ENCODE measurements around the gene SLC4A3.

DNA sequence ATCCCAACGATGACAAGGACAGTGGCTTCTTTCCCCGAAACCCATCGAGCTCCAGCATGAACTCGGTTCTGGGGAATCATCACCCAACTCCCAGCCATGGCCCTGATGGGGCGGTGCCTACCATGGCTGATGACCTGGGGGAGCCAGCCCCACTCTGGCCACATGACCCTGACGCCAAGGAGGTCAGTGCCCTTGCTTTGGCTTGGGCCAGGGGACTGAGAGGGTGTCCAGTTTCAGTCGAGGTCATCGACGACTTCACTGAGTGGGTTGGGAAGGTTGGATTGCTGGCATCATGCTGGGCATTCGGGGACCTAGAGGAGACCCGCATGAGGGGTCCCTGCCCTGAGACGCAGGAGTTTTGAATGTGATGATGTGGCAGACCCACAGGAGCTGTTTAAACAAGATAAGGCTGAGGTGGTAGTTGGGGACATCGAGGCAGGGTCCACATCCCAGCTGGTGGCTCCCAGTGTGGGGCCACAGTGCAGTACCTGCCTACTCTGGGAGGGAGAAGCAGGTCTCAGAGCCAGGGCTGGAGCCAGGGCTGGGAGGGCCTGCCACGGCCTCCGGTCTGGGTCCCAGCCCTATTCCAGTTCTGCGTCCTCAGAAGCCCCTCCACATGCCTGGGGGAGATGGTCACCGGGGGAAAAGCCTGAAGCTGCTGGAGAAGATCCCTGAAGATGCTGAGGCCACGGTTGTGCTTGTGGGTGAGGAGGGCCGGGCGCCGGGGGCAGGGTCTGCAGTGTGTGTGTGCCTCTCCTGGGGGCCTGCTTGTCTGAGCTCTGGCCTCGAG, 6.0 kb downstream of the SLC4A3 start:
- TF ChIP-seq CREM (IDR thresholded peaks at IDR 0.05) = no peak
- TF ChIP-seq CREM (CRISPR knock-in tag; IDR thresholded peaks at IDR 0.05) = no peak
- no peak for TF ChIP-seq ZNF678 (CRISPR knock-in tag; IDR thresholded peaks at IDR 0.05)
- TF ChIP-seq FOSL1 (CRISPR knock-in tag; IDR thresholded peaks at IDR 0.05; ENCODE audit: borderline replicate concordance) = no peak
- no peak for TF ChIP-seq ZSCAN25 (CRISPR knock-in tag; IDR thresholded peaks at IDR 0.05)
- TF ChIP-seq U2AF1 (optimal IDR thresholded peaks at IDR 0.05; ENCODE audit: low read depth, low read length) = no peak
- no peak for TF ChIP-seq TFDP2 (CRISPR knock-in tag; IDR thresholded peaks at IDR 0.05)
- no peak for TF ChIP-seq EP300 (IDR thresholded peaks at IDR 0.05; ENCODE audit: low read depth in 2 of 2, low read length in 2 of 2)
- no peak for TF ChIP-seq EP300 (CRISPR knock-in tag; IDR thresholded peaks at IDR 0.05; ENCODE audit: borderline replicate concordance)
- TF ChIP-seq, protein P1, sequence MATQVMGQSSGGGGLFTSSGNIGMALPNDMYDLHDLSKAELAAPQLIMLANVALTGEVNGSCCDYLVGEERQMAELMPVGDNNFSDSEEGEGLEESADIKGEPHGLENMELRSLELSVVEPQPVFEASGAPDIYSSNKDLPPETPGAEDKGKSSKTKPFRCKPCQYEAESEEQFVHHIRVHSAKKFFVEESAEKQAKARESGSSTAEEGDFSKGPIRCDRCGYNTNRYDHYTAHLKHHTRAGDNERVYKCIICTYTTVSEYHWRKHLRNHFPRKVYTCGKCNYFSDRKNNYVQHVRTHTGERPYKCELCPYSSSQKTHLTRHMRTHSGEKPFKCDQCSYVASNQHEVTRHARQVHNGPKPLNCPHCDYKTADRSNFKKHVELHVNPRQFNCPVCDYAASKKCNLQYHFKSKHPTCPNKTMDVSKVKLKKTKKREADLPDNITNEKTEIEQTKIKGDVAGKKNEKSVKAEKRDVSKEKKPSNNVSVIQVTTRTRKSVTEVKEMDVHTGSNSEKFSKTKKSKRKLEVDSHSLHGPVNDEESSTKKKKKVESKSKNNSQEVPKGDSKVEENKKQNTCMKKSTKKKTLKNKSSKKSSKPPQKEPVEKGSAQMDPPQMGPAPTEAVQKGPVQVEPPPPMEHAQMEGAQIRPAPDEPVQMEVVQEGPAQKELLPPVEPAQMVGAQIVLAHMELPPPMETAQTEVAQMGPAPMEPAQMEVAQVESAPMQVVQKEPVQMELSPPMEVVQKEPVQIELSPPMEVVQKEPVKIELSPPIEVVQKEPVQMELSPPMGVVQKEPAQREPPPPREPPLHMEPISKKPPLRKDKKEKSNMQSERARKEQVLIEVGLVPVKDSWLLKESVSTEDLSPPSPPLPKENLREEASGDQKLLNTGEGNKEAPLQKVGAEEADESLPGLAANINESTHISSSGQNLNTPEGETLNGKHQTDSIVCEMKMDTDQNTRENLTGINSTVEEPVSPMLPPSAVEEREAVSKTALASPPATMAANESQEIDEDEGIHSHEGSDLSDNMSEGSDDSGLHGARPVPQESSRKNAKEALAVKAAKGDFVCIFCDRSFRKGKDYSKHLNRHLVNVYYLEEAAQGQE (IDR thresholded peaks at IDR 0.05; ENCODE audit: borderline replicate concordance in 1 of 2, low read depth in 1 of 2, low read length in 2 of 2) = no peak
- no peak for TF ChIP-seq TAF1 (CRISPR knock-in tag; IDR thresholded peaks at IDR 0.05)
- TF ChIP-seq ZNF512B (CRISPR knock-in tag; IDR thresholded peaks at IDR 0.05; ENCODE audit: borderline replicate concordance) = no peak
